Measurements from ENCODE around the gene CENPA. TPM values are rescaled to one million over a fixed set of nuclear protein-coding genes. Genes with fewer than 3 reads are reported as not detected.
"Not testable (repeated sequence)": the region's sequence is repeated elsewhere in the genome, so short reads cannot be mapped to it uniquely, and the experiment has no call there.

CENPA gene
- total RNA-seq, 4 donors from 2014 or later, result 0.47 to 5.2 (median 2.1) TPM

- intact Hi-C loops (cut with DNase I; ENCODE audit: low total_unique reads), result no loop called here
- H3K4me3 ChIP-seq (ENCODE audit: low read depth, poor library complexity, severe bottlenecking), result no peak overlapping the region
- TF ChIP-seq, protein P1, sequence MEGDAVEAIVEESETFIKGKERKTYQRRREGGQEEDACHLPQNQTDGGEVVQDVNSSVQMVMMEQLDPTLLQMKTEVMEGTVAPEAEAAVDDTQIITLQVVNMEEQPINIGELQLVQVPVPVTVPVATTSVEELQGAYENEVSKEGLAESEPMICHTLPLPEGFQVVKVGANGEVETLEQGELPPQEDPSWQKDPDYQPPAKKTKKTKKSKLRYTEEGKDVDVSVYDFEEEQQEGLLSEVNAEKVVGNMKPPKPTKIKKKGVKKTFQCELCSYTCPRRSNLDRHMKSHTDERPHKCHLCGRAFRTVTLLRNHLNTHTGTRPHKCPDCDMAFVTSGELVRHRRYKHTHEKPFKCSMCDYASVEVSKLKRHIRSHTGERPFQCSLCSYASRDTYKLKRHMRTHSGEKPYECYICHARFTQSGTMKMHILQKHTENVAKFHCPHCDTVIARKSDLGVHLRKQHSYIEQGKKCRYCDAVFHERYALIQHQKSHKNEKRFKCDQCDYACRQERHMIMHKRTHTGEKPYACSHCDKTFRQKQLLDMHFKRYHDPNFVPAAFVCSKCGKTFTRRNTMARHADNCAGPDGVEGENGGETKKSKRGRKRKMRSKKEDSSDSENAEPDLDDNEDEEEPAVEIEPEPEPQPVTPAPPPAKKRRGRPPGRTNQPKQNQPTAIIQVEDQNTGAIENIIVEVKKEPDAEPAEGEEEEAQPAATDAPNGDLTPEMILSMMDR (IDR thresholded peaks at IDR 0.05), result no peak
- TF ChIP-seq POLR2A (IDR thresholded peaks at IDR 0.05), result no peak
- 91 to 96% methylated on average over 3 of the region's 3 CpGs for WGBS, 2 donors
- peak in 1 of 2 donors; percentile 63 for DNase-seq (ENCODE audit: low spot score in 2 of 2)
These were observed 26.9 kb downstream of the CENPA start for GRCh38 chr2:26812731-26813130.

- intact Hi-C loops (cut with DNase I; ENCODE audit: low total_unique reads); DNase-seq (ENCODE audit: low spot score in 2 of 2): not testable (repeated sequence)
These were observed 28.4 kb downstream of the CENPA start for GRCh38 chr2:26814072-26814765.

DNA sequence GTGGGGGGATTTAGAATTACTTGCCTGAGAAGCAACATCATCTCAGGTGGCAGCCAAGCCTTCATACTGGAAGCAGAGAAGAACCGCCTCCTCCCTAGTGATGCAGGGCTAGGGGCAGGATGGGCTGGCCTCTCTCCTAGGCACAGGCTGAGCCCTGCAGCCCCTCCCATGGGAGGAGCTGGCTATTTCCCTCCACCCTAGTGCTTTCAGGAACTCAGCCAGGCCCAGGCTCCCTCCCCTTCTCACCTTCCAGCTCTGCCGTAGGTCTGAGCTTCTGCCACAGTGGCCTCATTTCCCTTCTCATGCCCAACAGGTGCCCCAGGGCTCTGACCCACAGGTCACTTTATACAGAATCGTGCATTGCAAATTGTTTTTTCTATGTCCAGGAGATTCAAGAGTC lies 31.0 kb downstream of the CENPA start:
- WGBS, 2 donors, result 37 to 38% methylated on average over 3 of the region's 3 CpGs
- no peak for DNase-seq (ENCODE audit: low spot score in 2 of 2)
- intact Hi-C loops (cut with DNase I; ENCODE audit: low total_unique reads), result no loop called here
- no peak for TF ChIP-seq POLR2A (IDR thresholded peaks at IDR 0.05)
- TF ChIP-seq, protein P1 (IDR thresholded peaks at IDR 0.05), result no peak
- no peak overlapping the region for H3K4me3 ChIP-seq (ENCODE audit: low read depth, poor library complexity, severe bottlenecking)

More at GRCh38 chr2:26814072-26814765, 28.4 kb downstream of the CENPA start:
- H3K4me3 ChIP-seq (ENCODE audit: low read depth, poor library complexity, severe bottlenecking), result not testable (repeated sequence)
- 89 to 95% methylated on average over 24 to 26 of the region's 52 CpGs for WGBS, 2 donors

DNA sequence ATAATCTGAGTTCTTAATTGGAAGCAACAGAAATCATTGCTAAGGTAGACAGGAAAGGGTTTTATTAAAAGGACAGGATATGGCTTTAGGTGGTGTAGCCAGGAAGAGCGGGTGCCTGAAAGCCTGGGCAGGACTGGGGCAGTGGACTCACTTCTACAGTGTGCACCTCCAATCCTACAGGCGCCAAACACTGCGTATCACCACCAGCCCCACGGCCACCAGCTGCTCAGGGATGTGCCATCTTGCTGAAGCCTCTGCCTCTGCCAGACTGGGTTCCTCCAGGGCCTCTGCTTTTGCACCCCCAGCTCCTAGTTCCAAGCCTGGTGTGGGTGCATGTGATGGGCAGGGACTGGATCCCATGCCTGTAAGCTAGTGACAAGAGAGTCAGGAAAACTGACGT lies 32.4 kb downstream of the CENPA start:
- TF ChIP-seq POLR2A (IDR thresholded peaks at IDR 0.05), result no peak
- TF ChIP-seq, protein P1 (IDR thresholded peaks at IDR 0.05), result no peak
- H3K4me3 ChIP-seq (ENCODE audit: low read depth, poor library complexity, severe bottlenecking), result no peak overlapping the region
- DNase-seq (ENCODE audit: low spot score in 2 of 2), result no peak
- intact Hi-C loops (cut with DNase I; ENCODE audit: low total_unique reads), result no loop called here
- 68 to 69% methylated on average over 5 of the region's 5 CpGs for WGBS, 2 donors

- 47 to 62% methylated on average over 6 of the region's 6 CpGs for WGBS, 2 donors
- DNase-seq (ENCODE audit: low spot score in 2 of 2), result peak in 1 of 2 donors; percentile 52
- H3K4me3 ChIP-seq (ENCODE audit: low read depth, poor library complexity, severe bottlenecking), result no peak overlapping the region
These were observed 33.1 kb downstream of the CENPA start for GRCh38 chr2:26818972-26819371.

DNA sequence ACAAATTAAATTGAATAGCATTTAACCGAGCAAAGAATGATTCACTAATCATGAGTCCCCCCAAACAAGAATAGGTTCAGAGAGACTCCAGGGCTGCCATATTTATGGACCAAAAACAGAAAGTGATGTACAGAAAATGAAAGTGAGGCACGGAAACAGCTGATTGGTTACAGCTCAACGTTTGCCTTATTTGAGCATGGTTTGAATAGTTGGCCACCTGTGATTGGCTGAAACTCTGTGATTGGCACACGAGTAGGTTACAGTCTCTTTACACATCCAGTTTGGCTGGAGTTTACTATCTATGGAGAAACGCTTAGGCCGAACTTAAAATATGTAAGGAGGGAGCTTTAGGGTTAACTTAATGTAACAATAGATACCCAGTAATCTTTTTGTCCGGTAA lies 35.1 kb downstream of the CENPA start:
- 84% methylated on average over 7 of the region's 7 CpGs for WGBS, 2 donors
- TF ChIP-seq POLR2A (IDR thresholded peaks at IDR 0.05), result no peak
- TF ChIP-seq, protein P1 (IDR thresholded peaks at IDR 0.05), result no peak
- no peak overlapping the region for H3K4me3 ChIP-seq (ENCODE audit: low read depth, poor library complexity, severe bottlenecking)
- intact Hi-C loops (cut with DNase I; ENCODE audit: low total_unique reads), result no loop called here
- DNase-seq (ENCODE audit: low spot score in 2 of 2), result peak in 1 of 2 donors; percentile 3

More at GRCh38 chr2:26818972-26819371, 33.1 kb downstream of the CENPA start:
- TF ChIP-seq, protein P1 (IDR thresholded peaks at IDR 0.05), result no peak
- no peak for TF ChIP-seq POLR2A (IDR thresholded peaks at IDR 0.05)
- intact Hi-C loops (cut with DNase I; ENCODE audit: low total_unique reads), result no loop called here
